ENCODE data around the gene KMO.

The KMO gene

DNA sequence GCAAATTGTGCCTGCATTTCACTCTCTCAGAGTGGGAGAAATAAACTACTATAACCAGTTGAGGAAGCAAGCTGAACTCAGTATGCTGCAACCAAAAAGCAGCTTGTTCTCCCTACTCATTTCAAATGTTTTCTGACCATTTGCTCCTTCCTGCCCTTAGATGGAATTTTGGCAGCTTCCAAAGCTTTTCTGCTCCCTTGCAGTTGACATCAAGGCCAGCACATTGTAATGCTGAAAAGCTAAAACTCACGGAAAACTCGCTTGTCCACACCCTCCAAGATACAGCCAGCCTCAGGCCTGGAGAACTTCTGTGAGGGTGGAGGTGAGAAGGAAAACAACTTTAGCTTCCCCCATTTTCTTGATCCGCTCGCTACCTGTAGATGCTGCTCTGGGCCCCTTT, 113.0 kb downstream of the KMO start:
- H3K4me1 ChIP-seq (ENCODE audit: insufficient read depth, low read length, poor library complexity, severe bottlenecking), result no peaks in the 10 kb centered on the region
- H3K27me3 ChIP-seq (ENCODE audit: insufficient read depth, low read length, poor library complexity, severe bottlenecking), result no peaks in the 10 kb centered on the region
- H3K4me2 ChIP-seq (ENCODE audit: low read depth, low read length, poor library complexity, severe bottlenecking), result no peak overlapping the region
- H3F3A ChIP-seq (ENCODE audit: low read depth), result no peaks in the 10 kb centered on the region
- no peak overlapping the region for H3K9ac ChIP-seq (ENCODE audit: low read depth, low read length, poor library complexity, severe bottlenecking)
- no peaks in the 10 kb centered on the region for H3K9me2 ChIP-seq (replicated peaks; ENCODE audit: low read depth, low read length)
- H3K79me2 ChIP-seq (ENCODE audit: insufficient read depth, low read length), result no peaks in the 10 kb centered on the region
- no peak overlapping the region for H3K4me3 ChIP-seq (ENCODE audit: low read length, poor library complexity, severe bottlenecking)
- no peaks in the 10 kb centered on the region for H3K36me3 ChIP-seq (ENCODE audit: insufficient read depth, low read length)
- H2AFZ ChIP-seq (ENCODE audit: low read length), result no peak overlapping the region
- no peak for TF ChIP-seq EZH2phosphoT487 (IDR thresholded peaks at IDR 0.05; ENCODE audit: borderline replicate concordance)
- TF ChIP-seq, protein P1, sequence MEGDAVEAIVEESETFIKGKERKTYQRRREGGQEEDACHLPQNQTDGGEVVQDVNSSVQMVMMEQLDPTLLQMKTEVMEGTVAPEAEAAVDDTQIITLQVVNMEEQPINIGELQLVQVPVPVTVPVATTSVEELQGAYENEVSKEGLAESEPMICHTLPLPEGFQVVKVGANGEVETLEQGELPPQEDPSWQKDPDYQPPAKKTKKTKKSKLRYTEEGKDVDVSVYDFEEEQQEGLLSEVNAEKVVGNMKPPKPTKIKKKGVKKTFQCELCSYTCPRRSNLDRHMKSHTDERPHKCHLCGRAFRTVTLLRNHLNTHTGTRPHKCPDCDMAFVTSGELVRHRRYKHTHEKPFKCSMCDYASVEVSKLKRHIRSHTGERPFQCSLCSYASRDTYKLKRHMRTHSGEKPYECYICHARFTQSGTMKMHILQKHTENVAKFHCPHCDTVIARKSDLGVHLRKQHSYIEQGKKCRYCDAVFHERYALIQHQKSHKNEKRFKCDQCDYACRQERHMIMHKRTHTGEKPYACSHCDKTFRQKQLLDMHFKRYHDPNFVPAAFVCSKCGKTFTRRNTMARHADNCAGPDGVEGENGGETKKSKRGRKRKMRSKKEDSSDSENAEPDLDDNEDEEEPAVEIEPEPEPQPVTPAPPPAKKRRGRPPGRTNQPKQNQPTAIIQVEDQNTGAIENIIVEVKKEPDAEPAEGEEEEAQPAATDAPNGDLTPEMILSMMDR (conservative IDR thresholded peaks at IDR 0.05; ENCODE audit: low read length), result no peak
- H3K9me3 ChIP-seq (ENCODE audit: insufficient read depth, low read depth, low read length), result no peaks in the 10 kb centered on the region
- no peaks in the 10 kb centered on the region for H4K20me1 ChIP-seq (ENCODE audit: insufficient read depth, low read length, poor library complexity, severe bottlenecking)
